ENCODE measurements around the gene PPP2R2C.

DNA sequence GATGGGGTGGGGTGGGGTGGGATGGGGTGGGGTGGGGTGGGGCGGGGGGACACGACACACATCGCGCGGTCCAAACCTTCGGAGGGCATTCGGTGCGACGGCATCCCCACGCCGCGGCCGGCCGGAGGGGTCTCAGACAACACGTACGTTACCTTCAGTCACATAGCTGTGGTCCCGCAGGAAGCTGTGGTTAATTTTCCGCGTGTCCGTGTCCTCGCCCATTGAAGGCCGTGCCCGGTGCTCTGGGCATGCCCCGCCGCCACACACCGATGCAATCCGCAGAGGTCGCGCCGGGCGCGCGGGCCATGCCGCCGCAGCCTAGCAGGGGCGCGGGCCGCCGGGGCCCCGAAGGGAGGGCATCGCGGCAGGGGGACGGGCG is 417 bp downstream of the PPP2R2C start:
- TF ChIP-seq YY1 (IDR thresholded peaks at IDR 0.05; ENCODE audit: insufficient read depth, insufficient read length) = no peak
- no peak for TF ChIP-seq SUZ12 (IDR thresholded peaks at IDR 0.05; ENCODE audit: extremely low read depth, insufficient read depth, insufficient read length)
- TF ChIP-seq ZNF274 (IDR thresholded peaks at IDR 0.05; ENCODE audit: low read depth, low read length) = no peak

Measured in NT2/D1 (cell line).